A204.1 (cell line): ENCODE measurements around the gene ACAD10.

Source experiments
- FAIRE-seq: peaks from 2 replicates; lab custom pipeline; 2012; peaks lifted over from hg19 to GRCh38; lab: Jason Lieb, UNC

The ACAD10 gene

GRCh38 chr12:111777345-111778045 is 91.6 kb downstream of the ACAD10 start:
- FAIRE-seq, result no peak

GRCh38 chr12:111780166-111780565 is 94.3 kb downstream of the ACAD10 start:
- FAIRE-seq, result no peak

DNA sequence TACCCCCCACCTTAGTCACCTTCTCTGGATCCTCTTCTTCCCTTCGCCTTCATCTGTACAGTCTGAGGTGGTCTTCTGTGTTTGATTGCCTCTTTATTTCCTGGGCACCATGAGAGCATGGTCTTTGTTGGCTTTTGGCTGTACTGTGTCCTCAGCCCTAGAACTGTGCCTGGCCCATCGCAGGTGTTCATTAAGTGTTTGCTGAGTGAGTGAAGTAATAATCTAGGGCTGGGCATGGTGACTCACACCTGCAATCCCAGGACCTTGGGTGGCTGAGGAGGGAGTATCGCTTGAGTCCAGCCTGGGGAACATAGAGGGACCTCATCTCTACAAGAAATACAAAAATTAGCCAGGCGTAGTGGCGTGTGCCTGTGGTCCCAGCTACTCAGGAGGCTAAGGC is 94.8 kb downstream of the ACAD10 start:
- FAIRE-seq, result no peak

- FAIRE-seq, result no peak
Observed at GRCh38 chr12:111781085-111781658, 95.3 kb downstream of the ACAD10 start.

- FAIRE-seq, result no peak
Observed at GRCh38 chr12:111783046-111783445, 97.2 kb downstream of the ACAD10 start.

GRCh38 chr12:111784953-111785352 is 99.1 kb downstream of the ACAD10 start:
- no peak for FAIRE-seq

- FAIRE-seq, result no peak
Observed at GRCh38 chr12:111785651-111786050, 99.8 kb downstream of the ACAD10 start.

- FAIRE-seq, result no peak
Observed at GRCh38 chr12:111788178-111788654, 102.4 kb downstream of the ACAD10 start.

DNA sequence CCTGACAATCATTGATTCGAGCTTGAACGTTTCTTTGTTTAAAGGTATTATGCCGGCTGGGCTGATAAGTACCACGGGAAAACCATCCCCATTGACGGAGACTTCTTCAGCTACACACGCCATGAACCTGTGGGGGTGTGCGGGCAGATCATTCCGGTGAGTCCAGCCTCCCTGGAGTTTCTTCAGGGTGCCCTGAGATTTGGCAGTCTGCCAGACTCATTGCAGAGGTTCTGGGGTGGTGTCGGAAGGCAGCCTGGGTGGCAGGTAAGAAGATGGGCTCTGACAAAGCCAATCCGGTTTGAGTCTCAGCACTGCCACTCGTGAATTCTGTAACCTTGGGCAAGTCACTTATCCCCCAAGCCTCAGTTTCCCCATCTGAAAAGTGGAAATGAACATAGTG is 103.9 kb downstream of the ACAD10 start:
- no peak for FAIRE-seq

GRCh38 chr12:111791507-111791906 is 105.7 kb downstream of the ACAD10 start:
- FAIRE-seq, result no peak

- FAIRE-seq, result no peak
Observed at GRCh38 chr12:111792155-111792855, 106.5 kb downstream of the ACAD10 start.

DNA sequence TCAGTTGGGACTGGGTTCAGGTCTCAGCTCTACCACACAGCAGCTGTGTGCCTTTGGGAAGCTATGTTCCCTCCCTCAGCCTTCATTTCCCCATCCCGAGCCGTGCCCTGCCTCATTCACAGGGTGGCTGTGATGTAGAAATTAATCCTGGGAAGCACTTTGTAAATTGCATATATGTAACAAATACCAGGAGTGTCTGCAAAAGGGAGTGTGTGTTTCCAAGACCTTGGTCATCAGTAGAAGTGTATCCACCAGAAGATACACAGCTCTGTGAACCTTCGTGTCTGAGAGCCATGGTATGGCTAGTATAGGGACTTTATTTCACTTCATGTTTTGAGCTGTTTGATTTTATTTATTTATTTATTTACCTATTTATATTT is 107.0 kb downstream of the ACAD10 start:
- FAIRE-seq, result no peak

DNA sequence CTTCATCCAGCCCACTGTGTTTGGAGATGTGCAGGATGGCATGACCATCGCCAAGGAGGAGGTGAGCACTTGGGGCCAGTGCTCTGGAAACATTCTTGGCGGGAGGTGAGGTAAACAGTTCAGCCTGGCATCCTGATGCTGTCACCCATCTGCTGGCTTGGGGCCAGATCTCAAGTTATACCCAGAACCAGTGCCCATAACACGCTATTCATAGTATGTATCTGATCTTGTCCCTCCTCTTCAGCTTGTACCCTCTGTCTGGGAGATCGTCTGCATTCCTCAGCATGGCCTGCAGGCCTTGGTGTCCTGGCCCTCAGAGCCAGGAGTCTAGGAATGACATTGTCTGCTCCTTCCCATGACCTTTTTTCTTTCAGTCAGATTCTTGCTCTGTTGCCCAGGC is 112.3 kb downstream of the ACAD10 start:
- FAIRE-seq, result no peak

DNA sequence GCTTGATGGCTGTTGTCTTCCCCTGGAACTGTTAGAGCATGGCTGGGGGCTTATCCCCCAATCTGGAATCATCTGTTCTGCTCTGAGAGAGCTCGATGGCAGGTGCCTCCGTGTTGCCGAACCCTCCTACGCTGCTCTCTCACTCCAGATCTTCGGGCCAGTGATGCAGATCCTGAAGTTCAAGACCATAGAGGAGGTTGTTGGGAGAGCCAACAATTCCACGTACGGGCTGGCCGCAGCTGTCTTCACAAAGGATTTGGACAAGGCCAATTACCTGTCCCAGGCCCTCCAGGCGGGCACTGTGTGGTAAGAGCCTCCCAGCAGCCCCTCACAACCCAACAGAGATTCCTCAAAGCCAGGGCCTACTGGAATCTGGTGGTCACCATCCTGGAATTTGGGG is 113.9 kb downstream of the ACAD10 start:
- no peak for FAIRE-seq

GRCh38 chr12:111803038-111803626 is 117.3 kb downstream of the ACAD10 start:
- FAIRE-seq, result no peak

DNA sequence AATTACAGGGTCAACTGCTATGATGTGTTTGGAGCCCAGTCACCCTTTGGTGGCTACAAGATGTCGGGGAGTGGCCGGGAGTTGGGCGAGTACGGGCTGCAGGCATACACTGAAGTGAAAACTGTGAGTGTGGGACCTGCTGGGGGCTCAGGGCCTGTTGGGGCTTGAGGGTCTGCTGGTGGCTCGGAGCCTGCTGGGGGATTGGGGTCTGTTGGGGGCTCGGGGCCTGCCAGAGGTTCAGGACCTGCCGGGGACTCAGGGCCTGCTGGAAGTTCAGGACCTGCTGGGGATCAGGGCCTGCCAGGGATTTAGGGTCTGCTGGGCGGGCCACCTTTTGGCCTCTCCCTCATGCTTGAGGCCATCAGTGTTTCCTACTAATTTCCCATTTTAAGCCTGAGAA is 118.0 kb downstream of the ACAD10 start:
- FAIRE-seq, result no peak

DNA sequence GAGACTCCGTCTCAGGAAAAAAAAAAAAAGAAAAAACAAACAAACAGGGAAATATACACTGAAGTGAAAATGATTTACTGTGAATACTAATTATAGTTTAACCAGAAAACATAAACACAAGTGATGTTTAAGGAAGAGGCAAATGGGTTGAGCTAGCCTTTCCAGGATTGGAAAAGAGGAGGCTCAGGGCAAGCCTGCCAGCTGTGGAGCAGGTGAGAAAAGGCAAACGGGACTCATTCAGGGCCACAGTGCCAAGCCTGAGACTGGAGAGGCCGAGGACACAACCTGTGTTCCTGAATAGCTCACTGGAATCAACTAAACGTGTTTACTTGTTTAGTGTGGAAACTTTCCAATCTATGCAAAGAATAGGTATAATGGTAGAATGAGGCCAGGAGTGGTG is 120.5 kb downstream of the ACAD10 start:
- FAIRE-seq, result no peak
